GM12873 (cell line): ENCODE results near the gene TRIM40.

Source experiments
- TF ChIP-seq, protein P1 (sequence below): IDR thresholded peaks from 2 replicates; pipeline ENCODE4 v1.5.1; 2012; ENCODE audit warnings: low read depth, mild to moderate bottlenecking, moderate library complexity, low read length, control low read depth; ENCODE audit not compliant: insufficient read depth; ENCODE audit errors: missing control alignments

TRIM40 gene

DNA sequence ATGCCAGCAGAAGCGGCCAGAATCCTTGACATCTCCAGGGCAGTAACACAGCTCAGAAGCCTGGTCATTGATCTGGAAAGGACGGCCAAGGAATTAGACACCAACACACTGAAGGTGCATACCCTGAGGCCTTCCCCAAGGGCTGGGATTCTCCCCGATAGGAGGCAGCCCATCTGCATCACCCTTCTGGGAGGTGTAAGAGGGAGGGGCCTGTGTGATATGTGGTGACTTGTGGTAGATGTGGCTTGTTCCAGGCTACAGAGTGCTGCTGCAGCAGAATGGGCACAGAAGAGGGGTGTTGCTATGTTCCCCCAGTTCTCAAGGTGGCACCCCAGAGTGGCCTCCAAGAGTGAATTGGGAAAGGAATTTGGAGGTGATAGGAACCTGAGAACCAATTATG lies 11.2 kb downstream of the TRIM40 start:
- TF ChIP-seq, protein P1, sequence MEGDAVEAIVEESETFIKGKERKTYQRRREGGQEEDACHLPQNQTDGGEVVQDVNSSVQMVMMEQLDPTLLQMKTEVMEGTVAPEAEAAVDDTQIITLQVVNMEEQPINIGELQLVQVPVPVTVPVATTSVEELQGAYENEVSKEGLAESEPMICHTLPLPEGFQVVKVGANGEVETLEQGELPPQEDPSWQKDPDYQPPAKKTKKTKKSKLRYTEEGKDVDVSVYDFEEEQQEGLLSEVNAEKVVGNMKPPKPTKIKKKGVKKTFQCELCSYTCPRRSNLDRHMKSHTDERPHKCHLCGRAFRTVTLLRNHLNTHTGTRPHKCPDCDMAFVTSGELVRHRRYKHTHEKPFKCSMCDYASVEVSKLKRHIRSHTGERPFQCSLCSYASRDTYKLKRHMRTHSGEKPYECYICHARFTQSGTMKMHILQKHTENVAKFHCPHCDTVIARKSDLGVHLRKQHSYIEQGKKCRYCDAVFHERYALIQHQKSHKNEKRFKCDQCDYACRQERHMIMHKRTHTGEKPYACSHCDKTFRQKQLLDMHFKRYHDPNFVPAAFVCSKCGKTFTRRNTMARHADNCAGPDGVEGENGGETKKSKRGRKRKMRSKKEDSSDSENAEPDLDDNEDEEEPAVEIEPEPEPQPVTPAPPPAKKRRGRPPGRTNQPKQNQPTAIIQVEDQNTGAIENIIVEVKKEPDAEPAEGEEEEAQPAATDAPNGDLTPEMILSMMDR = no peak

DNA sequence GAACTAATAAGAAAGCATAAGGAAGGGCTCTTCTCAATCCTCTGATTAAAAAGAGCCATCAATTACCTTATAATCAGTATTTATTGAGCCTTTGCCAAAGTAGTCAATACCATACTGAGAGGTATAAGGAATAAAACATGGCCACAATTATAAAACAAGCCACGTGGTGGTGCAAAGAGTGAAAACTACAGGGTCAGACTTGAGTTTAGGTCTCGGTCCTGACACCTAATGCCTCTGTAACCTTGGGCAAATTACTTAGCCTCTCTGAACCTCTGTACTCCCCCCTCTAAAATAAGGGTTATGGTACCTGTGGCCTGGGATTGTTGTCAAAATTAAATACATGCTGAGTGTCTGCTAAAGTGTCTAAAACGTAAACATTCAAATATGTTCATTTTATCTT lies 13.3 kb downstream of the TRIM40 start:
- TF ChIP-seq, protein P1 = no peak

DNA sequence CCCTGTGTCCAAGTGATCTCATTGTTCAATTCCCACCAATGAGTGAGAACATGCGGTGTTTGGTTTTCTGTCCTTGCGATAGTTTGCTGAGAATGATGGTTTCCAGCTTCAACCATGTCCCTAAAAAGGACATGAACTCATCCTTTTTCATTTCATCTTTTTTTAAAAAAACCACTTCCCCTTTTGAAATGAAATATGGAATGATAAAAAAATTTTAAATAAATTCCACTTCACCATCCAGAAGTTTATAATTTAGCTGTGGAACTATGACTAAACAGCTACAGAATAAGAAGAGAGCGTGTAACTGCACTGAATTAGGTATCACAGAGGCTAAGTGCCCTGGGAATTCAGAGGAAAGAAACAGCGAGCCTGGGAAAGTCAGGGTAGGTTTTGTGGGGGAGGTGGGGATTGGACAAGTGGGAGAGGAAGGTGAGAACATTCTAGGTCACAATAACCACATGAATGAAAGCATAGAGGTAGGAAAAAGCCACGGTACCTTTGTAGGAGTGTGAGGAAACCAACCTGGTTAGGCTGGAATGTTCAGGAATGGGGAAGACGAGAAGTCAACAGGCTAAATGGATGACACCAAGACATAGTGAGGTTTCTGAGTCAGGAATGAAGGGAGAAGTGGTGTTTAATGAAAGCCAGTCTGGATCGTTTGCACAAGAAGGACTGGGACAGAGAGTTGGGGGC lies 14.1 kb downstream of the TRIM40 start:
- TF ChIP-seq, protein P1 = no peak

DNA sequence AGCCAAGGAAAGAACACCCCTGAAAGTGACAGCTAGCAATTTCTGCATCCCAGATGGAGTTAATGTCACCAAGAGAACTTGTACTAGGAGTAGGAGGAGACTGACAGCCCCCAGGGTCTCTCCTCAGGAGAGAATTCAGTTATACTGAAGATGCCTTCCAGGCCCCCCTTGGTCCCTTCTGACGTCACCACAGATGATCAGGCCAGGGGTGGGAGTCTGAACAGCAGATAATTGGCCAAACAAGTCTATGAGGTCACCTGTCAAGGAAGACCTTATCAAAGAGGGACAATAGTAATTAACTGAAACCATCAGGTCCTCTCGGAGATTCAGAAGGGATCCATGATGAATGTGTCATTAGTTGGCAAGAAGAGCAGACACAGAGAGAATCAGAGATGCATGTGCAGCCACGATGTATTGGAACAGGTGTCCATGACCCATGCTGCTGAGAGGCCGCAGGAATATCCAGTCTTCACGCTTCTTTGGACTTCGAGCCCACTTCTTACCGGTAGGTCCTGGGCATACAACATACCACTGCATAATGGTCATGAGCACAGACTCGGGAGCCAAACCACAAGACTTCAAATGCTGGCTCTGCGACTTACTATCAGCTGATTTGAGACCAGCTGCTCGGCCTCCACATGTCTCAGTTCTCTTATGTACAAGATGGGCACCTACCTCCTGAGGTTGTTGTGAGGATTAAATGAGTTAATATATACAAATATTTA lies 14.9 kb downstream of the TRIM40 start:
- TF ChIP-seq, protein P1 = no peak

DNA sequence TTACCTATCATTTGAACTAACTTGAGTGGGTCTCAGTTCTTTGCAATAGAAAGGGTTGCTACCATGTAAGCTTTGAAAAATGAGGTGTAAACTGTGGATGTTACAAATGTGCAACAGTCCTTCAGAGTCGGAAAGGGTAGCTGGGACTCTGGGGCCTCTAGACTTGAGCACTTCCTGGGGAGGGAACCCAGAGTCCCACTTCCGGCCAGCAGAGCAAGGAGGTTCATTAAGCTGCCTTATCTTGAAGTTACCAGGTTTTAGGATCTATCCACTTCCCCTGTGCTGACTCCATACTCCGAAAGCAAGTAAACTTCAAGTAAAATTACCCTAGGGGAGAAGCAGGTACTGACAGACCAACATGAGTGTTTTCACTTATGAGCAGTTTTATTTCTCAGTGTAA lies 15.6 kb downstream of the TRIM40 start:
- TF ChIP-seq, protein P1 = no peak

DNA sequence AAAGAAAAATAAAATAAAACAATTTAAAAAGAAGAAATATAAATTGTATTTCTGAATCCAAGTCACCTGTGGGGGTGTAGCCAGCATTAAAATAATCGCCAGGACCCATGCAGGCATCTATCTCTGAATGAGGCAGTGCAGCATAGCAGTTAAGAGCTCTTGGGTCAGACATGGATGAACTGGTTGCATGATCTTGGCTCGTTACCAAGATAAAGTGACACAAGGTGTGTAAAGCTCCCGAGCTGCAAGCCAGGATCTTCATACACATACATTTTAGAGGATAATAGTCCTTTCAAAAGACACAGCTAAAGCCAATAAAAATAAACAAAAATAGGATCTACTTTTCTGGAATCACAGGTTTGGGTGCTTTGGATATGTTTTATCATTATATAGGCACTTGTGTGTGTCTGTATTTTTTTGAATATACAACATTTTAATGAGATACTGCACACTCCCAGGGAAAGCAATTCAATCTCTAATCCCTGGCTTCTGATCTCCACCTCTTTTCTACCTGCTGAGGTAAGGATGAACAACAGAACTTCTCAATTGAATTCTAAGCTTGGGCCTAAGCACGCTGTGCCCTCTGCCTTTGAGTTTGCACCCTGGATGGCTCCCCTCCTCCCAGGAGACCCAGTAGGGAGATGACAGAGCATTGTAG lies 16.2 kb downstream of the TRIM40 start:
- TF ChIP-seq, protein P1 = no peak

DNA sequence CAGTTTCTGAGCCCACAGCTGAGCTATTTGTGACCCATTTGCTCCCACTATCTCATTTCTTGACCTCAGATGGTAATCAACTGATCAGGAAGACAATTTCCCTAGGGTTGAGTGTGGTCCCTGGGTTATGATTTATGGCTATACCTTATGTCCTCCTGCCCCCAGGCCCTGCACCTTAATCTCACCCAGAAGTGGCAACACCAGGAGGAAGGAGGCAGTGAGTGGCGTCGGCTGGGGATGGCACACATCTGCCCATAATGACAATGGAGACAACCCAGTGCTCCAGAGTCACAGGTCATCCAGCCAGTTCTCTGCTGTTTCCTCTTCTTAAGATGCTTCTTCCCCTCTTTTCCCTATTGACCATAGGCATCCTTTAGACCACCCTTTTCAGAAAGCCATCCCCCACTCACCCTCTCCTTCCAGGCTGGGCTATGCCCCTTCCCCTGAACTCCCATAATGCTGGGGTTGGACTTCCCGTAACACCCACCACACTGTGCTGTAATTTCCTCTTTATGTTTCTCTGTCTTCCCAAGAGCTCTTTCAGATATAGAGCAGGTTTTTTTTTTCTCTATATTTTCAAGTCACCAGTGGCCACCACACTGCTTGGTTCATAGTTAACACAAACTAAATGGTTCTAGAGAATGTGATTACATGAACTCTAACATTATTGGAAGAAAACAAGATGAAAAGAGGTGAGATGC lies 17.1 kb downstream of the TRIM40 start:
- TF ChIP-seq, protein P1 = no peak
